A549 (cell line): Measurements from ENCODE around the gene CBFA2T3. TPM values are rescaled to one million over a fixed set of nuclear protein-coding genes. Genes with fewer than 3 reads are reported as not detected.

Source experiments
- ATAC-seq, 2 experiments: fragments of 200-7000 bp in 1 of 2; fragments of >200 bp in 1 of 2; cut with Nextera tagmentation in 1 of 2; cut with Tn5 transposase in 1 of 2; 3 replicates each; pipeline versions ENCODE4 v1.8.0 to v1.9.1; 2018 to 2020; ENCODE audit warnings: mild to moderate bottlenecking in 1 of 2, moderate library complexity in 1 of 2
- CTCF ChIA-PET: fragments of 300-600 bp; sonication (Branson Sonifier 250); formaldehyde crosslinking; extraction: SDS; loops from one replicate; lab custom pipeline; 2021; ENCODE audit warnings: antibody characterized with exemption, inconsistent platforms; lab: Yijun Ruan, JAX
- POLR2A ChIA-PET: fragments of 350-600 bp; formaldehyde crosslinking; extraction: SDS; loops from one replicate; lab custom pipeline; 2021; ENCODE audit warnings: antibody characterized with exemption, inconsistent platforms; lab: Yijun Ruan, JAX
- DNase-seq, 2 experiments: peaks; one replicate each; pipeline versions ENCODE4 v3.0.0 to v3.0.0-alpha.2; 2011 to 2016; ENCODE audit warnings: low read depth in 1 of 2, low spot score in 1 of 2
- FAIRE-seq: peaks from 2 replicates; lab custom pipeline; 2011; peaks lifted over from hg19 to GRCh38; lab: Jason Lieb, UNC
- H3K27ac ChIP-seq, 2 experiments: fragments of >200 bp; sonication (Bioruptor Twin); formaldehyde crosslinking; 3 replicates each; pipeline ENCODE4 v1.5.1; 2016 to 2017
- H3K4me1 ChIP-seq: fragments of >200 bp; sonication (Bioruptor Twin); formaldehyde crosslinking; 3 replicates; pipeline ENCODE4 v1.6.1; 2016
- H3K4me2 ChIP-seq: fragments of >200 bp; sonication (Bioruptor Twin); formaldehyde crosslinking; 3 replicates; pipeline ENCODE4 v1.6.1; 2016
- H3K4me3 ChIP-seq: fragments of >200 bp; sonication (Bioruptor Twin); formaldehyde crosslinking; 3 replicates; pipeline ENCODE4 v1.5.1; 2016
- H3K9me3 ChIP-seq: fragments of >200 bp; sonication (Bioruptor Twin); formaldehyde crosslinking; 3 replicates; pipeline ENCODE4 v1.6.1; 2016
- CEBPB ChIP-seq, 2 experiments: fragments of >200 bp in 1 of 2; sonication (Bioruptor Twin) in 1 of 2; formaldehyde crosslinking in 1 of 2; IDR thresholded peaks; 2 replicates each; pipeline ENCODE4 v1.6.1; 2012 to 2016
- EHF ChIP-seq: fragments of 250-450 bp; sonication (Bioruptor Pico); IDR thresholded peaks from 2 replicates; pipeline ENCODE4 v1.5.0; 2020; ENCODE audit warnings: mild to moderate bottlenecking
- EHMT2 ChIP-seq: fragments of 200-600 bp; sonication (generic); IDR thresholded peaks from 2 replicates; pipeline ENCODE4 v1.6.1; 2016; ENCODE audit warnings: antibody characterized with exemption, low read depth, mild to moderate bottlenecking, moderate library complexity
- EP300 ChIP-seq, 2 experiments: fragments of >200 bp; sonication (Bioruptor Twin); formaldehyde crosslinking; IDR thresholded peaks; 2 replicates in 1 of 2; 3 replicates in 1 of 2; pipeline ENCODE4 v1.6.1; 2016 to 2017
- FOXS1 ChIP-seq: fragments of 250-450 bp; sonication (Bioruptor Pico); IDR thresholded peaks from 2 replicates; pipeline ENCODE4 v1.5.0; 2020; ENCODE audit warnings: mild to moderate bottlenecking, moderate library complexity
- HOXB5 ChIP-seq: fragments of 250-450 bp; sonication (Bioruptor Pico); IDR thresholded peaks from 2 replicates; pipeline ENCODE4 v1.5.0; 2020; ENCODE audit warnings: mild to moderate bottlenecking, moderate library complexity
- JUNB ChIP-seq: fragments of >200 bp; sonication (Bioruptor Twin); formaldehyde crosslinking; IDR thresholded peaks from 2 replicates; pipeline ENCODE4 v1.6.1; 2016
- MAZ ChIP-seq: fragments of 150-350 bp; IDR thresholded peaks from 2 replicates; pipeline ENCODE4 v1.6.1; 2014; ENCODE audit warnings: antibody characterized with exemption, low read depth, low read length, borderline replicate concordance
- MYC ChIP-seq: IDR thresholded peaks from 2 replicates; pipeline ENCODE4 v1.6.1; 2012; ENCODE audit warnings: mild to moderate bottlenecking, inconsistent platforms, low read length, improper control_type of control experiment, borderline replicate concordance
- POLR2A ChIP-seq: IDR thresholded peaks from 2 replicates; pipeline ENCODE4 v1.6.1; 2012; ENCODE audit warnings: mild to moderate bottlenecking, low read length
- RAD21 ChIP-seq, 2 experiments: fragments of >200 bp in 1 of 2; sonication (Bioruptor Twin) in 1 of 2; formaldehyde crosslinking in 1 of 2; IDR thresholded peaks in 1 of 2; conservative IDR thresholded peaks in 1 of 2; 2 replicates in 1 of 2; 3 replicates in 1 of 2; pipeline ENCODE4 v1.6.1; 2012 to 2018; ENCODE audit warnings: inconsistent platforms in 1 of 2
- RFX5 ChIP-seq: fragments of 450-650 bp; IDR thresholded peaks from 2 replicates; pipeline ENCODE4 v1.7.1; 2014; ENCODE audit warnings: antibody characterized with exemption, mild to moderate bottlenecking, moderate library complexity
- RNF2 ChIP-seq: fragments of 200-600 bp; sonication (generic); IDR thresholded peaks from 2 replicates; pipeline ENCODE4 v1.6.1; 2016; ENCODE audit warnings: low read depth, mild to moderate bottlenecking, antibody characterized with exemption, moderate library complexity, borderline replicate concordance
- SMC3 ChIP-seq: fragments of >200 bp; sonication (Bioruptor Twin); formaldehyde crosslinking; IDR thresholded peaks from 3 replicates; pipeline ENCODE4 v1.6.1; 2018; ENCODE audit warnings: inconsistent platforms
- USF2 ChIP-seq: fragments of 450-650 bp; IDR thresholded peaks from 2 replicates; pipeline ENCODE4 v1.6.1; 2014; ENCODE audit warnings: antibody characterized with exemption
- ZNF302 ChIP-seq: fragments of 250-450 bp; sonication (Bioruptor Pico); IDR thresholded peaks from 2 replicates; pipeline ENCODE4 v1.9.0; 2021; ENCODE audit warnings: inconsistent platforms, mild to moderate bottlenecking, moderate library complexity
- WGBS: methylation state at CpG from one replicate; pipeline ENCODE4 v1.1.6; 2017; ENCODE audit errors: missing lambda C conversion rate; 5-methylcytosine and 5-hydroxymethylcytosine counted together
- polyA plus RNA-seq, 4 experiments: library from polyadenylated mRNA; depleted of rRNA in 3 of 4; stranded (reverse); fragments of >200 nt; fragmentation: RNase III in 1 of 4; extraction: RNeasy Plus Mini Kit Qiagen cat#74134 plus additional on column Dnase treatment in 1 of 4; gene quantifications; 2 replicates in 3 of 4; 3 replicates in 1 of 4; pipeline ENCODE4 v1.2.3, GENCODE V29; 2011 to 2017
- TF ChIP-seq, protein P1 (sequence below): fragments of >200 bp; sonication (Bioruptor Twin); formaldehyde crosslinking; IDR thresholded peaks from 2 replicates; pipeline ENCODE4 v1.6.1; 2016
- TF ChIP-seq, protein P2 (sequence below): IDR thresholded peaks from 2 replicates; pipeline ENCODE4 v1.6.1; 2012
- TF ChIP-seq, protein P3 (sequence below): IDR thresholded peaks from 2 replicates; pipeline ENCODE4 v1.6.1; 2012; ENCODE audit warnings: low read depth, borderline replicate concordance
- TF ChIP-seq, protein P4 (sequence below): fragments of 250-450 bp; sonication (Bioruptor Pico); IDR thresholded peaks from 2 replicates; pipeline ENCODE4 v1.5.0; 2021; ENCODE audit warnings: mild to moderate bottlenecking, moderate library complexity, borderline replicate concordance

The CBFA2T3 gene
- polyA plus RNA-seq, 2 of the 4 experiments (the other 2 are of a cell fraction): 0.08 TPM; not detected in 1

DNA sequence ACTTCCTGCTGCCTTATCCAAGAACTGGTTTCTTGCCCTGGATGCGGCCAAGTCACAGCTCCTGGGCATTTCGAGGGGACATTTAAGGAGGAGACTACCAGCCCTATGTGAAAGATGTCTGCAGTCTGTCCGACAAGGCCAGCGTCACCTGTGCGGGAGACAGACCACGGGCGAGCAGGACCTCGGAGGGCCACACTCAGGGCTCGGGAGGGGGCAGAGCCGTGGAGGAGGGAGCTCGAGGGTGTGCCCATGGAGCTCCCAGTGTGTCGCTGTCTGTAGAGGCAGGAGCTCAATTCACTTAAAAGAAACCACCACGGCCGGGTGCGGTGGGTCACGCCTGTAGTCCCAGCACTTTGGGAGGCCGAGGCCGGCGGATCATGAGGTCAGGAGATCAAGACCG is 33.3 kb downstream of the CBFA2T3 start:
- 60% methylated on average over 17 of the region's 20 CpGs for WGBS
- no peak for TF ChIP-seq CEBPB (IDR thresholded peaks at IDR 0.05)
- TF ChIP-seq, protein P1, sequence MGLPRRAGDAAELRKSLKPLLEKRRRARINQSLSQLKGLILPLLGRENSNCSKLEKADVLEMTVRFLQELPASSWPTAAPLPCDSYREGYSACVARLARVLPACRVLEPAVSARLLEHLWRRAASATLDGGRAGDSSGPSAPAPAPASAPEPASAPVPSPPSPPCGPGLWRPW: no peak
- TF ChIP-seq FOXS1 (CRISPR knock-in tag): no peak
- TF ChIP-seq POLR2A: no peak
- no peak for TF ChIP-seq RFX5
- no peak for TF ChIP-seq MYC
- no peak for TF ChIP-seq EHMT2
- no peak for TF ChIP-seq HOXB5
- TF ChIP-seq JUNB: no peak
- TF ChIP-seq MAZ: no peak
- TF ChIP-seq ZNF302 (CRISPR knock-in tag): no peak
- TF ChIP-seq, protein P2, sequence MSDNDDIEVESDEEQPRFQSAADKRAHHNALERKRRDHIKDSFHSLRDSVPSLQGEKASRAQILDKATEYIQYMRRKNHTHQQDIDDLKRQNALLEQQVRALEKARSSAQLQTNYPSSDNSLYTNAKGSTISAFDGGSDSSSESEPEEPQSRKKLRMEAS: no peak
- no peak for TF ChIP-seq RAD21 (conservative IDR thresholded peaks at IDR 0.05 in 1 of 2, IDR thresholded peaks at IDR 0.05 in 1 of 2)
- TF ChIP-seq RNF2: no peak
- TF ChIP-seq SMC3: no peak
- TF ChIP-seq, protein P3, sequence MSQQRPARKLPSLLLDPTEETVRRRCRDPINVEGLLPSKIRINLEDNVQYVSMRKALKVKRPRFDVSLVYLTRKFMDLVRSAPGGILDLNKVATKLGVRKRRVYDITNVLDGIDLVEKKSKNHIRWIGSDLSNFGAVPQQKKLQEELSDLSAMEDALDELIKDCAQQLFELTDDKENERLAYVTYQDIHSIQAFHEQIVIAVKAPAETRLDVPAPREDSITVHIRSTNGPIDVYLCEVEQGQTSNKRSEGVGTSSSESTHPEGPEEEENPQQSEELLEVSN: no peak
- H3K4me1 ChIP-seq: 0 out of 3 replicates have a peak, but pooled peaks cover 6% of the 10 kb centered on the region
- DNase-seq (no peak), ATAC-seq (no peak), FAIRE-seq (no peak)
- no peaks in the 10 kb centered on the region for H3K9me3 ChIP-seq
- ChIA-PET CTCF (interaction anchor here (1.5 to 5.1 kb wide), 3 partner anchors 15 to 224 kb away, joined by 3 to 28 read pairs (median 20); no protein-coding TSS in a partner anchor), POLR2A (no interaction called here)
- H3K27ac ChIP-seq: no peak overlapping the region
- H3K4me2 ChIP-seq: no peak overlapping the region
- no peak overlapping the region for H3K4me3 ChIP-seq

GRCh38 chr16:88943131-88943664 is 33.8 kb downstream of the CBFA2T3 start:
- DNase-seq: no peak
- no peak for ATAC-seq
- POLR2A ChIA-PET: no interaction called here
- no peak for TF ChIP-seq MYC
- TF ChIP-seq EHF (CRISPR knock-in tag): no peak
- TF ChIP-seq, protein P4, sequence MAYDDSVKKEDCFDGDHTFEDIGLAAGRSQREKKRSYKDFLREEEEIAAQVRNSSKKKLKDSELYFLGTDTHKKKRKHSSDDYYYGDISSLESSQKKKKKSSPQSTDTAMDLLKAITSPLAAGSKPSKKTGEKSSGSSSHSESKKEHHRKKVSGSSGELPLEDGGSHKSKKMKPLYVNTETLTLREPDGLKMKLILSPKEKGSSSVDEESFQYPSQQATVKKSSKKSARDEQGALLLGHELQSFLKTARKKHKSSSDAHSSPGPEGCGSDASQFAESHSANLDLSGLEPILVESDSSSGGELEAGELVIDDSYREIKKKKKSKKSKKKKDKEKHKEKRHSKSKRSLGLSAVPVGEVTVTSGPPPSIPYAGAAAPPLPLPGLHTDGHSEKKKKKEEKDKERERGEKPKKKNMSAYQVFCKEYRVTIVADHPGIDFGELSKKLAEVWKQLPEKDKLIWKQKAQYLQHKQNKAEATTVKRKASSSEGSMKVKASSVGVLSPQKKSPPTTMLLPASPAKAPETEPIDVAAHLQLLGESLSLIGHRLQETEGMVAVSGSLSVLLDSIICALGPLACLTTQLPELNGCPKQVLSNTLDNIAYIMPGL: no peak
- TF ChIP-seq EP300 (IDR thresholded peaks at IDR 0.05): no peak
- TF ChIP-seq USF2: no peak
- Histone ChIP-seq H3K4me3 (no peak overlapping the region), H3K9me3 (no peaks in the 10 kb centered on the region), H3K4me2 (no peak overlapping the region), H3K4me1 (0 out of 3 replicates have a peak, but pooled peaks cover 6% of the 10 kb centered on the region), H3K27ac (no peak overlapping the region)
- WGBS: 53% methylated on average over 13 of the region's 18 CpGs
- CTCF ChIA-PET: interaction anchor here (1.5 to 5.1 kb wide), 3 partner anchors 14 to 224 kb away, joined by 3 to 28 read pairs (median 20); no protein-coding TSS in a partner anchor
- no peak for FAIRE-seq
